Neutrophil (primary cell): ENCODE results near the gene TMEM141.

Experiments used
- H3K27ac ChIP-seq: fragments of 200-600 bp; sonication (generic); 2 replicates; pipeline ENCODE4 v1.5.1; 2016; ENCODE audit warnings: mild to moderate bottlenecking, moderate library complexity
- H3K27me3 ChIP-seq: fragments of 200-600 bp; sonication (generic); 2 replicates; pipeline ENCODE4 v1.6.0; 2016; ENCODE audit warnings: mild to moderate bottlenecking
- H3K36me3 ChIP-seq: fragments of 200-600 bp; sonication (generic); 2 replicates; pipeline ENCODE4 v1.5.1; 2017
- H3K4me1 ChIP-seq, 2 experiments: fragments of 200-600 bp in 1 of 2; sonication (generic) in 1 of 2; 1 replicate in 1 of 2; 2 replicates in 1 of 2; pipeline versions ENCODE4 v1.5.1 to v1.6.1; 2013 to 2016; ENCODE audit warnings: low read depth in 1 of 2, low read length in 1 of 2, mild to moderate bottlenecking in 1 of 2, moderate library complexity in 1 of 2; ENCODE audit not compliant: control insufficient read depth in 1 of 2, insufficient read depth in 1 of 2
- H3K4me3 ChIP-seq, 2 experiments: fragments of 200-600 bp in 1 of 2; sonication (generic) in 1 of 2; 1 replicate in 1 of 2; 2 replicates in 1 of 2; pipeline ENCODE4 v1.5.1; 2013 to 2016; ENCODE audit warnings: low read depth in 1 of 2, low read length in 1 of 2, mild to moderate bottlenecking in 1 of 2, moderate library complexity in 1 of 2
- H3K9me3 ChIP-seq: fragments of 200-600 bp; sonication (generic); 2 replicates; pipeline ENCODE4 v1.5.1; 2016
- CTCF ChIP-seq: fragments of 200-600 bp; sonication (generic); IDR thresholded peaks from 2 replicates; pipeline ENCODE4 v1.5.1; 2016; ENCODE audit warnings: antibody characterized with exemption

Gene TMEM141

GRCh38 chr9:136769710-136770191 is 21.4 kb upstream of the TMEM141 start:
- Histone ChIP-seq H3K9me3 (peaks cover 3% of the 10 kb centered on the region), H3K27ac (no peak overlapping the region), H3K4me3 (no peak overlapping the region), H3K36me3 (no peaks in the 10 kb centered on the region), H3K27me3 (peaks cover 26% of the 10 kb centered on the region), H3K4me1 (no peaks in the 10 kb centered on the region)
- TF ChIP-seq CTCF = peak; percentile 46

GRCh38 chr9:136771907-136772415 is 19.2 kb upstream of the TMEM141 start:
- Histone ChIP-seq H3K4me3 (no peak overlapping the region), H3K27me3 (peaks cover 25% of the 10 kb centered on the region), H3K36me3 (no peaks in the 10 kb centered on the region), H3K27ac (no peak overlapping the region), H3K4me1 (no peaks in the 10 kb centered on the region), H3K9me3 (peaks cover 3% of the 10 kb centered on the region)
- TF ChIP-seq CTCF = no peak

- Histone ChIP-seq H3K4me1 (no peaks in the 10 kb centered on the region), H3K27me3 (peaks cover 25% of the 10 kb centered on the region), H3K36me3 (no peaks in the 10 kb centered on the region), H3K9me3 (peaks cover 3% of the 10 kb centered on the region), H3K4me3 (no peak overlapping the region), H3K27ac (no peak overlapping the region)
- no peak for TF ChIP-seq CTCF
Observed at GRCh38 chr9:136773386-136774044, 17.6 kb upstream of the TMEM141 start.

- H3K4me1 ChIP-seq = no peaks in the 10 kb centered on the region
- H3K27me3 ChIP-seq = peaks cover 30% of the 10 kb centered on the region
- H3K36me3 ChIP-seq = no peaks in the 10 kb centered on the region
- no peak for TF ChIP-seq CTCF
- no peak overlapping the region for H3K27ac ChIP-seq
- no peak overlapping the region for H3K4me3 ChIP-seq
- H3K9me3 ChIP-seq = peaks cover 3% of the 10 kb centered on the region
Observed at GRCh38 chr9:136774416-136775045, 16.6 kb upstream of the TMEM141 start.

- Histone ChIP-seq H3K9me3 (peaks cover 3% of the 10 kb centered on the region), H3K4me3 (no peak overlapping the region), H3K27ac (no peak overlapping the region), H3K36me3 (no peaks in the 10 kb centered on the region), H3K27me3 (peaks cover 30% of the 10 kb centered on the region), H3K4me1 (no peaks in the 10 kb centered on the region)
- no peak for TF ChIP-seq CTCF
Observed at GRCh38 chr9:136775191-136775590, 16.0 kb upstream of the TMEM141 start.
